Measurements from ENCODE around the gene IL22.

Gene IL22
- total RNA-seq = 0 to 0.39 (median 0.04) reads per million in 4 experiments

GRCh38 chr12:68253504-68253903 lies at the start of gene IL22:
Gene IL22, minus strand, starts transcription at chr12:68253604. Its CDS starts 156 bp downstream, at chr12:68253448.
- no peak for DNase-seq

DNA sequence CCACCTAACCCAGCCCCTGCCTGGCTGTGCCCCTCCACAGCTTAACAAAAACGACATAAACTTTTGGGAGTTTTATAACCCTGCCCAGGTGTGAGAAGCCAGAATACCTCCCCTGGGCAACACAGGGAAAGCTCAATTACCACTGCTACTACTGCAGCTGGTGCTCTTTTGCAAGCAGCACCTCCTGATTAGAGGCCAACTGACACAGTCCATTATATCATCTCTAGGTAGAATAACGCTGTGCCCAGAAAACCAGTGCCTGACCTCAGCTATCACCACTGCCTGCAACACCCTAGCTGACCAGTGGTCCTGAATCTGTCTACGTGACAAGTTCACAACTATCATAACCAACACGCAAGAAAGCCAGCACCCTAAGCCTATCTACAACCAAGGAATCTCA lies 44.5 kb upstream of the IL22 start:
- no peak for DNase-seq

DNA sequence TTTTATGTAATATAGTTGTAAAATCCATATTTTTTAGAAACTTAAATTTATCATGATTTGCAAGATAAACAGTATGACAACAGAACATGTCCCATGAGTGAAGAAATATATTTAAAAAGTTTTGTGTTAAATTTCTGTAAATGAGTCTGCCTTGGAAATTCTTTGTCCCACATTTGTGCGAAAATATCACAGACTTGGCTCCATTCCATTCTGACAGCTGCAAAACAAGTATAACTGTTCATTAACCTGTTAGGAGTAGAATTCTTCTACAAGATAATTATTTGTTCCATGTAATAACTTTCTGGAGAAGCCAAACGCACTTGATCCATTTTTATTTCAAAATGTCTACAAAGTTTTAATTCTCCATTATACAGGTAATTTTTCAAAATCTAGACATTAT lies 40.8 kb upstream of the IL22 start:
- DNase-seq = no peak

- DNase-seq = no peak
Measured at GRCh38 chr12:68293347-68293746, 39.9 kb upstream of the IL22 start.

DNA sequence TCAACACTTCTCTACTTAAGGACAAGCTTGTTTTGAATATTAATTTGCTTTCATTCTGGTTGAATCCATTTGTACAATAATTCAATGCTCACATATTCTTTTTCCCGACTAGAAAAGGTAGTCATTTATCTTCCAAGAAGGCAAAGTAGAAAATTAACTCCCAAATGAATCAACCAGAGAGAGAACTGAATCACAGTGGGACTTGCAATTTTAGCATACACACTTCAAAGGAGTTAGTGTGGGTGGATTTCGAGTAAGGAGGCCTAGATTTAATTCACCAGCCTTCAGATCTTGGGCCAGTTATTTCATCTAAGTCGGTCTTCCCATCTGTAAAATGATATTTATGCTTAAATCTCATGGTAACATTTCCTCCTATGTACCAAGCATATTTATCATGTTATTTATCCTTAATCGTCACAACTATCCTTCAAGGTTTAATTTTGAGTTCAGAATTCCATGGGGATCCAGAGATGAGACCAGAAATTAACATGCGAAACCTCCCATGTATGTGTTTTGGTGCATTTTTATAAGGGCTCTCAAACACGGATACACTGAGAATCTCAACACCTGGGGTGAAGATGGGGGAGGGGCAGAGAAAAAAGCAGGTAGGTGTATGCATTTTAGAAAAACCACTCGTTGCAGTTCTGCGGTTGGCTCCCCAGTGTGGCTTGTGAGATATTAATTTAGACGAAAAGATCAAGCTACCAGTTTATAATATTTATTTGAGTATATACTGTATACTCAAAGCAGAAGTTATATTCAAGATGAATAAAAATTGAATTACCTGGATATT lies 38.9 kb upstream of the IL22 start:
- no peak for DNase-seq

DNA sequence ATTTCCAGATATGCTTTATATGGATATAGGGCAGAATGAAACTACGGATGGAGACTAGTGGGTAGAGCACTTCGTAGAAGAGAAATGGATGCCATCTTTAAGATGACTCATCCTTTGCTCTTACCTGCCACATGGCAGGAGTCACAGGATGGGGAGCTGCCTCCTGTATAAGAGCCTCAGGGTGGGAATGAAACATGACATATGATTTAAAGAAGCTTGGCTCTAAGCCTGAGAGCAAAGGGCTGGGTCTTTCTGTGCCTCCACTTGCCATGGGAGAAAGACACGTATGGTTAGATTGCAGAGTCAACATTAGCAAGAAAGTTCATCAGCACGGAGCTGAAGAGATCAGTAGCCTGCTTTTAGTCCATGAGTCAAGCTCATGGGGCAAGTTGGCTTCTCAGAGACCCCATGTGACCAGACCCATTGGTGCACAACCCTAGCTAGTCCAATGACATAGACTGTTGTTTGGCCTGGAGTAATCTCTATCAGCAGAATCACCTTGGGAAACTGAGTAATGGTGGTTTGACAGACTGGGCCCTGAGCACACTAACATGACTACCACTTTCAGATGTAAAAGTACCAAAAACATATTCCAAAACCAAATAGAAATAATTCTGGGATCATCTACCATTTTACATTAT lies 38.1 kb upstream of the IL22 start:
- no peak for DNase-seq

- DNase-seq = no peak
Measured at GRCh38 chr12:68290126-68290525, 36.7 kb upstream of the IL22 start.

- no peak for DNase-seq
Measured at GRCh38 chr12:68287106-68287505, 33.7 kb upstream of the IL22 start.

GRCh38 chr12:68286396-68286795 lies 33.0 kb upstream of the IL22 start:
- DNase-seq = no peak

DNA sequence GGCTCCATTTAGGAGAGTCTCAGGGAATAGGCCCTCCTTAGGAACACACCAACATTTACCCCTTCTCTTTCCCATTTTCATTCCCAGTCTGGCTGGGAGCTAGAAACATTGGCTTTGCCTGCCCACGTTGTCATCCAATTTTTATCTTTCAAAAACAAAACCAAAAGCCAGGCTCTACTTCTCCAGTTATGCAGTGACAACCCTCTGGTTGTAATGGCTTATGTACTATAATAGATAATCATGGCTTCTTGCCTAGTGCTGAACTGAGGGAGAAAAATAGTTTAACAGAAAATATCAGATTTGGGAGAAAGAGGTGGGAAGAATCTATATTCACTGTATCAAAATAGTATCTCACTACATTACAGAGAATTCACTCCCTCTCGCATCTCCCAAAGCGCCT lies 32.1 kb upstream of the IL22 start:
- no peak for DNase-seq

DNA sequence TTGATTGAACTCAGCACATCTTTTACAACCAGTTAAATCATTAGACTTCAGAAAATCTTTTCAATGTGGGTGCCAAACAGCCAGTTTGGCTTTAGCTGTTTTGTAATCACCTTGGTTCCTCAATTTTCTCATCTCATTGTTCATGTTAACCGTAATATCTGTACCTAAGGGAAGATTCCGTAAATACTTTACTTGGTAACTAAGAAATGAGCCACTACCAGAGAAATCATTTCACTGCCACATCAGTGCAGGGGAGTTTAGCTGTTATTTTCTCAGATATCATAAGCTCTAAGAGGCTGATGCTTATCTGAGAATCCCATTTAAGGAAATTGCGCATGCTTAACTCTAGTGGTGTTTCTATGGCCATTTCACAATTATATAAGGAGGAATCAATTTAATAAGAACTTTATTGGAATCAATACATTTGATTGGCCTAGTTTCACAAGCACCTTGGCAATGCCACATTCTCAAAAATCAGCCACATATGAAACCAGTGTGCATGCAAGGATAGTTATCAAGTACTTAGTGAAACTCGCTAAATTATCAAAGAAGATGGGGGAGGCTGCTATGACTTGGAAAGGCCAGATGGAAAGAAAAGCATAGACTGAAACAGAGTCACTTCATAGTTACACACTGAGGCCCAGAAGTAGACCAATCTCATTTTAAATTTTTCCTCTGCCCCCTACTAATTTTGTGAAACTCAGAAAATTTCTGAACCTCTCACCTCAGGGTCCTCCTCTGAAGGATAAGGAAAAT lies 28.1 kb upstream of the IL22 start:
- DNase-seq = no peak

GRCh38 chr12:68280240-68280639 lies 26.8 kb upstream of the IL22 start:
- DNase-seq = no peak

GRCh38 chr12:68279227-68280054 lies 26.0 kb upstream of the IL22 start:
- DNase-seq = no peak

- DNase-seq = no peak
Measured at GRCh38 chr12:68276402-68276930, 23.1 kb upstream of the IL22 start.

DNA sequence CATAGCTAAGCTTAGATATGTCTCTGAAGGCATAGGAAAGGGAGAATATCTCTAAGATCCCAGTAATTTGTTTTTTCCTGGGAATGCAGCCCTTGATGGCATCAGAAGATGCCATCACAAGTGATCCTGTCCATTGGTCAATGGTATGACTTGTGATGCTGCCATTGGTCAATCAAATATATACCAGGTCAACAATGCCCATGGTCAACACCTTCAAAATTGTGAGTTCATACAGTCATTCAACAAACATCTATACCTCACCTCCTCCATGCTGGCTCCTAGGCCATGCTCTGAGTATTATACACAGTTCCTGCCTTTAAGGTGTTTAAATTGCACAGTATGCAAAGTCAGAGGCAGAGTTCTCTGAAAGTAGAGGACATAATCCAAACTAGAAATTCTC lies 19.3 kb upstream of the IL22 start:
- no peak for DNase-seq

- no peak for DNase-seq
Measured at GRCh38 chr12:68271346-68271745, 17.9 kb upstream of the IL22 start.

GRCh38 chr12:68270358-68270757 lies 17.0 kb upstream of the IL22 start:
- no peak for DNase-seq

DNA sequence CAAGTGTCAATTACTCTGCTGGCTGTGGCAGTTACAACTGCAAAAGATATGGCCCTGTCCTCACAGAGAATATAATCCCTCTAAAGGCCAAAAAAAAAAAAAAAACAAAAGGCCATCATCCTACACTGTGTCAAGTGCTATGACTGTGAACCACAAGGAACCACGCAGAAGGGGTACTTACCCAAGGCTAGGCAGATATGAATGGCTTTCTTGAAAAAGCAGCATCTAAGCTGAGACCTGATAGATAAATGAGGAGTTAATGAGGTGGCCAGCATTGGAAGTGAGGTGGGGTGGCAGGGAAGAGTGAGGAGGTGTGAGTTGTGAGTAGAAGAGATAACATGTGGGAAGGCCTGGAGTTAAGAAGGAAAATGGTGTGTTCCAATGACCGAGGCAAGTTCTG lies 16.4 kb upstream of the IL22 start:
- no peak for DNase-seq

DNA sequence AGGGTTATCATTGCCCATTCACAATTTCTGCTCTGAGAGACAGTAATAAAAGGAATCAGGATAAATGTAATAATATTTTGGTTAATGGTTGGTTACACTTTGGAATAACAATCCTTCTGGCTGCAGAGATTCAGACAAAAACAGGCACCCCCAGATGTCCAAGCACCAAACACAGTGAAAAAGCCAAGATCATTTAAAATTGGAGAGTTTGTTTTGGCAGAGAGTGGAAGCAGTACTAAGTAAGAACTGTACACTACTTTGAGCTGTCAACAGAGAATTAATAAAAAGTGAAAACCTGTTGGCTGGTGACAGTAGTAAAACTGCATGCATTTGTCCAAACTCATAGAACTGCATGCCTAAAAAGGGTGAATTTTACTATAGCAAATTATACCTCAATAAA lies 15.6 kb upstream of the IL22 start:
- DNase-seq = no peak

- no peak for DNase-seq
Measured at GRCh38 chr12:68267892-68268396, 14.5 kb upstream of the IL22 start.

DNA sequence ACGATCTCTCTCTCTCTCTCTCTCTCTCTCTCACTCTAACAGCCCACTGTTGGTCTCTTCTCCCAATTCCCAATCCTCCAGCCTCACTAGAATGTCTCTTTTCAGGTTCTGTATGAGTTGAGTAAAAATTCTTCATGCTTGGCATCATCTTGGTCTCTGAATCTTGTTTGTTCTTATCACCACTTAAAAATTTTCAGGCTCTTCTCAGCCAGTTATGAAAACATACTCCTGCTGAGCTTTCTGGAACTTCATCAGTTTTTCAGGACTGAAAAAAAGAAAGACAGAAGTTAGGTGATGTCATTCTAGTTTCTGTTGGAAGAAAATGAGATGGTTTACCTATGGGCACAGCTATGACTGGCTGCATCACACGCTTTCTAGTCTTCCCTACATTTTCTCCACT lies 11.5 kb upstream of the IL22 start:
- DNase-seq = no peak

- DNase-seq = no peak
Measured at GRCh38 chr12:68264158-68264855, 10.9 kb upstream of the IL22 start.

Data from effector CD8-positive, alpha-beta T cell (primary cell).